A673 (cell line): ENCODE data around the gene TBC1D13. TPM values are rescaled to one million over a fixed set of nuclear protein-coding genes. Genes with fewer than 3 reads are reported as not detected.

Experiments
- total RNA-seq: library from RNA; stranded (reverse); gene quantifications from 2 replicates; pipeline ENCODE4 v1.2.3, GENCODE V29; 2021

Gene TBC1D13
- total RNA-seq, 1 experiment from 2014 or later = 26.7 TPM

Other genes with a start within 250 kb of the TBC1D13 start
- gene SPTAN1, start 234.7 kb upstream of the TBC1D13 start, total RNA-seq = 239 and 262 TPM in 2 replicates
- gene DYNC2I2, start 130.4 kb upstream of the TBC1D13 start, total RNA-seq = 135 TPM in 2 replicates
- gene SET, start 98.0 kb upstream of the TBC1D13 start, total RNA-seq = 942 and 1,009 TPM in 2 replicates
- 12.3 and 21.5 TPM in 2 replicates for gene PKN3, start 84.8 kb upstream of the TBC1D13 start, total RNA-seq
- gene ZDHHC12, start 63.1 kb upstream of the TBC1D13 start, total RNA-seq = 32.6 and 35.2 TPM in 2 replicates
- 12.9 and 19.6 TPM in 2 replicates for gene ZER1, start 15.3 kb upstream of the TBC1D13 start, total RNA-seq
- 45.8 and 46.7 TPM in 2 replicates for gene ENDOG, start 31.2 kb downstream of the TBC1D13 start, total RNA-seq
- 66.4 and 67.6 TPM in 2 replicates for gene SPOUT1, start 42.5 kb downstream of the TBC1D13 start, total RNA-seq
- gene KYAT1, start 94.7 kb downstream of the TBC1D13 start, total RNA-seq = 17.9 and 20.1 TPM in 2 replicates
- 53.6 and 56.8 TPM in 2 replicates for gene LRRC8A, start 94.9 kb downstream of the TBC1D13 start, total RNA-seq
- gene PHYHD1, start 133.7 kb downstream of the TBC1D13 start, total RNA-seq = 6.3 and 8.0 TPM in 2 replicates
- 20.6 and 23.2 TPM in 2 replicates for gene DOLK, start 160.3 kb downstream of the TBC1D13 start, total RNA-seq
- 147 and 170 TPM in 2 replicates for gene NUP188, start 160.4 kb downstream of the TBC1D13 start, total RNA-seq
- 52.7 and 59.4 TPM in 2 replicates for gene SH3GLB2, start 241.1 kb downstream of the TBC1D13 start, total RNA-seq
- gene MIGA2, start 249.4 kb downstream of the TBC1D13 start, total RNA-seq = 26.7 and 27.7 TPM in 2 replicates